ENCODE measurements around the gene ABHD17A.

Gene ABHD17A

GRCh38 chr19:1827566-1828278, 57.6 kb downstream of the ABHD17A start:
- H3K27me3 ChIP-seq (ENCODE audit: control insufficient read depth, insufficient read depth, low read length) = no peaks in the 10 kb centered on the region
- peaks cover 33% of the 10 kb centered on the region for H3K36me3 ChIP-seq (ENCODE audit: insufficient read depth, low read length)
- no peaks in the 10 kb centered on the region for H3K9me3 ChIP-seq (replicated peaks; ENCODE audit: low read length)
- H3K9ac ChIP-seq (ENCODE audit: low read depth, low read length) = no peak overlapping the region
- H3K4me3 ChIP-seq (ENCODE audit: low read length) = no peak overlapping the region
- H3K4me2 ChIP-seq (ENCODE audit: low read length) = no peak overlapping the region
- H3K4me1 ChIP-seq (ENCODE audit: control insufficient read depth, insufficient read depth, low read length) = peaks cover 9% of the 10 kb centered on the region

Measured in skeletal muscle satellite cell (primary cell).